Measurements from ENCODE around the gene SRSF4. TPM values are rescaled to one million over a fixed set of nuclear protein-coding genes. Genes with fewer than 3 reads are reported as not detected.

Gene SRSF4
- total RNA-seq, 1 donor from 2014 or later = 52.9 TPM

Other genes with a start within 250 kb of the SRSF4 start
- 0.28 and 0.34 TPM in 2 replicates for gene TMEM200B, start 58.0 kb downstream of the SRSF4 start, total RNA-seq
- gene MECR, start 49.0 kb upstream of the SRSF4 start, total RNA-seq = 10.6 and 18.4 TPM in 2 replicates
- gene PTPRU, start 54.6 kb upstream of the SRSF4 start, total RNA-seq = 2.1 and 2.4 TPM in 2 replicates